ENCODE measurements around the gene TRIM65. TPM values are rescaled to one million over a fixed set of nuclear protein-coding genes. Genes with fewer than 3 reads are reported as not detected.
A peak's percentile ranks its signal among the peaks of the same experiment; 100 is the strongest.

TRIM65 gene
- total and polyA plus RNA-seq, 2 of the 13 experiments (the other 11 are each of a cell fraction or from before 2014, with no cell fraction given): 10.3 to 22.4 TPM

GRCh38 chr17:75847614-75848522 lies 48.9 kb downstream of the TRIM65 start (continued):
- TF ChIP-seq BATF2 (CRISPR knock-in tag; IDR thresholded peaks at IDR 0.05) (no peak), TOE1 (CRISPR knock-in tag; IDR thresholded peaks at IDR 0.05) (no peak), ZNF660 (CRISPR knock-in tag; IDR thresholded peaks at IDR 0.05; ENCODE audit: borderline replicate concordance, low read depth) (no peak), SNAPC5 (CRISPR knock-in tag; IDR thresholded peaks at IDR 0.05; ENCODE audit: borderline replicate concordance) (no peak), HOXA9 (CRISPR knock-in tag; IDR thresholded peaks at IDR 0.05; ENCODE audit: borderline replicate concordance) (no peak), KDM5B (CRISPR knock-in tag; IDR thresholded peaks at IDR 0.05; ENCODE audit: borderline replicate concordance) (no peak), CREBL2 (CRISPR knock-in tag; IDR thresholded peaks at IDR 0.05; ENCODE audit: borderline replicate concordance) (peak; percentile 36; the same call in 1 of the 2 replicates), E2F1 (CRISPR knock-in tag; IDR thresholded peaks at IDR 0.05) (no peak), ZNF792 (CRISPR knock-in tag; IDR thresholded peaks at IDR 0.05) (no peak), ZBTB20 (CRISPR knock-in tag; IDR thresholded peaks at IDR 0.05; ENCODE audit: borderline replicate concordance, low read depth) (0 out of 2 replicates have a peak, but pooled peaks have one; percentile 43), ZIK1 (CRISPR knock-in tag; IDR thresholded peaks at IDR 0.05; ENCODE audit: borderline replicate concordance, low read depth) (0 out of 2 replicates have a peak, but pooled peaks have one; percentile 11), AHR (CRISPR knock-in tag; IDR thresholded peaks at IDR 0.05) (0 out of 2 replicates have a peak, but pooled peaks have one; percentile 21), ZNF784 (CRISPR knock-in tag; IDR thresholded peaks at IDR 0.05; ENCODE audit: borderline replicate concordance) (0 out of 2 replicates have a peak, but pooled peaks have one; percentile 30), ZNF678 (CRISPR knock-in tag; IDR thresholded peaks at IDR 0.05) (no peak), ATF7 (IDR thresholded peaks at IDR 0.05) (no peak), ATF7 (CRISPR knock-in tag; IDR thresholded peaks at IDR 0.05) (0 out of 2 replicates have a peak, but pooled peaks have one; percentile 7), EZH2 (conservative IDR thresholded peaks at IDR 0.05; ENCODE audit: low read depth, low read length) (no peak), TMF1 (CRISPR knock-in tag; IDR thresholded peaks at IDR 0.05; ENCODE audit: low read depth) (0 out of 2 replicates have a peak, but pooled peaks have one; percentile 1), XBP1 (CRISPR knock-in tag; IDR thresholded peaks at IDR 0.05) (no peak), CAMTA2 (CRISPR knock-in tag; IDR thresholded peaks at IDR 0.05; ENCODE audit: borderline replicate concordance) (0 out of 2 replicates have a peak, but pooled peaks have one; percentile 4), ZNF124 (CRISPR knock-in tag; IDR thresholded peaks at IDR 0.05) (no peak), BHLHE40 (IDR thresholded peaks at IDR 0.05; ENCODE audit: low read length) (no peak), FOXM1 (CRISPR knock-in tag; IDR thresholded peaks at IDR 0.05) (no peak), MEIS1 (CRISPR knock-in tag; IDR thresholded peaks at IDR 0.05; ENCODE audit: borderline replicate concordance) (no peak), ZNF232 (CRISPR knock-in tag; IDR thresholded peaks at IDR 0.05; ENCODE audit: borderline replicate concordance) (no peak; the same call in 1 of the 2 replicates), PHB2 (IDR thresholded peaks at IDR 0.05; ENCODE audit: partially characterized antibody) (no peak), ZNF264 (CRISPR knock-in tag; IDR thresholded peaks at IDR 0.05) (no peak), GTF2F1 (IDR thresholded peaks at IDR 0.05; ENCODE audit: low read length) (no peak), ATRX (CRISPR knock-in tag; IDR thresholded peaks at IDR 0.05; ENCODE audit: borderline replicate concordance) (no peak)

All from HepG2 (cell line).